Heart left ventricle (tissue), 13 donors: ENCODE results near the gene TPRA1.

Experiments
- POLR2A ChIP-seq, 2 donors: fragments of 450-650 bp; IDR thresholded peaks; one replicate each; pipeline ENCODE4 v1.6.1; 2017; ENCODE audit warnings: antibody characterized with exemption in 2 of 2, mild to moderate bottlenecking in 2 of 2, moderate library complexity in 2 of 2
- TF ChIP-seq, protein P1 (sequence below), 12 donors: fragments of 200-600 bp; sonication (generic) in 4 of 12; IDR thresholded peaks; one replicate each; pipeline versions ENCODE4 v1.5.0 to v1.8.0; 2018 to 2022; ENCODE audit warnings: antibody characterized with exemption in 12 of 12, mild to moderate bottlenecking in 5 of 12
- donor health status: ischemic (EF 13 %, LVEDD 7.1; RV severe dilation, severe dysfunction).
- donor health status: DM: no; HTN: yes; CAD: no.
- donor health status: DM: no; HTN: no; CAD: no.
- donor health status: ischemic (EF 25% LVEDD 6.9; RV normal size, moderate dysfunction).
- donor health status: ischemic (EF 25% LVEDD 5.7; RV mildly dilated, moderate dysfunction).
- donor health status: ischemic (EF 35%, LVEDD 5.7; RV mildly dilated, moderate dysfunction).
- donor health status: nonischemic (EF 11% LVEDD 7.7; RV severe dilation, severe dysfunction).
- donor health status: DM: yes; HTN: yes; CAD: no.
- donor health status: PGD.
- donor health status: ischemic (EF 29% LVEDD 5.4; RV normal size, mild dysfunction).
- donor health status: nonischemic (EF 23%, LVEDD 6.1; RV moderate dilation, normal function).

GRCh38 chr3:127620637-127621375 is 30.3 kb upstream of the TPRA1 start:
- TF ChIP-seq, protein P1, sequence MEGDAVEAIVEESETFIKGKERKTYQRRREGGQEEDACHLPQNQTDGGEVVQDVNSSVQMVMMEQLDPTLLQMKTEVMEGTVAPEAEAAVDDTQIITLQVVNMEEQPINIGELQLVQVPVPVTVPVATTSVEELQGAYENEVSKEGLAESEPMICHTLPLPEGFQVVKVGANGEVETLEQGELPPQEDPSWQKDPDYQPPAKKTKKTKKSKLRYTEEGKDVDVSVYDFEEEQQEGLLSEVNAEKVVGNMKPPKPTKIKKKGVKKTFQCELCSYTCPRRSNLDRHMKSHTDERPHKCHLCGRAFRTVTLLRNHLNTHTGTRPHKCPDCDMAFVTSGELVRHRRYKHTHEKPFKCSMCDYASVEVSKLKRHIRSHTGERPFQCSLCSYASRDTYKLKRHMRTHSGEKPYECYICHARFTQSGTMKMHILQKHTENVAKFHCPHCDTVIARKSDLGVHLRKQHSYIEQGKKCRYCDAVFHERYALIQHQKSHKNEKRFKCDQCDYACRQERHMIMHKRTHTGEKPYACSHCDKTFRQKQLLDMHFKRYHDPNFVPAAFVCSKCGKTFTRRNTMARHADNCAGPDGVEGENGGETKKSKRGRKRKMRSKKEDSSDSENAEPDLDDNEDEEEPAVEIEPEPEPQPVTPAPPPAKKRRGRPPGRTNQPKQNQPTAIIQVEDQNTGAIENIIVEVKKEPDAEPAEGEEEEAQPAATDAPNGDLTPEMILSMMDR (IDR thresholded peaks at IDR 0.05): no peak
- no peak for TF ChIP-seq POLR2A (IDR thresholded peaks at IDR 0.05)
